ENCODE data around the gene IPMK. TPM values are rescaled to one million over a fixed set of nuclear protein-coding genes. Genes with fewer than 3 reads are reported as not detected.

IPMK gene
- total and polyA plus RNA-seq, 8 donors: 4.7 to 8.1 (median 6.9) TPM

DNA sequence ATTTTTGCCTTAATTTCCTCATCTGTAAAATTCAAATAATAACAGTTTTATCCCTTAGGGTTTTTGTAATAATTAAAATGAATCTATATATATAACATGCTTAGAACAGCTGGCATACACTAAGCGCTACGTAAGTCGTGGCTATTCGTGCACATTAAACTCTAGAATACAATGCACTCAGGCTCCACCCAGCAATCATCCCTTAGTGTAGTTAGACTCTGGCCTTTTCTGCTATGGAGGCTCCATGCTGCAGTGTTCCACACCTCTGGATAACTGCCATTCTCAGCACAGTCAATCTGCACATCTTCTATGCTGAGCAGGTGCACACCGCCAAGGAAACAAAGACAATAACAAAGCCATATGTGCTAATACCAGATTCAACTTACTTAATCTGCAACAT lies 92.9 kb downstream of the IPMK start:
- no peak overlapping the region for H3K4me3 ChIP-seq
- TF ChIP-seq, protein P1, sequence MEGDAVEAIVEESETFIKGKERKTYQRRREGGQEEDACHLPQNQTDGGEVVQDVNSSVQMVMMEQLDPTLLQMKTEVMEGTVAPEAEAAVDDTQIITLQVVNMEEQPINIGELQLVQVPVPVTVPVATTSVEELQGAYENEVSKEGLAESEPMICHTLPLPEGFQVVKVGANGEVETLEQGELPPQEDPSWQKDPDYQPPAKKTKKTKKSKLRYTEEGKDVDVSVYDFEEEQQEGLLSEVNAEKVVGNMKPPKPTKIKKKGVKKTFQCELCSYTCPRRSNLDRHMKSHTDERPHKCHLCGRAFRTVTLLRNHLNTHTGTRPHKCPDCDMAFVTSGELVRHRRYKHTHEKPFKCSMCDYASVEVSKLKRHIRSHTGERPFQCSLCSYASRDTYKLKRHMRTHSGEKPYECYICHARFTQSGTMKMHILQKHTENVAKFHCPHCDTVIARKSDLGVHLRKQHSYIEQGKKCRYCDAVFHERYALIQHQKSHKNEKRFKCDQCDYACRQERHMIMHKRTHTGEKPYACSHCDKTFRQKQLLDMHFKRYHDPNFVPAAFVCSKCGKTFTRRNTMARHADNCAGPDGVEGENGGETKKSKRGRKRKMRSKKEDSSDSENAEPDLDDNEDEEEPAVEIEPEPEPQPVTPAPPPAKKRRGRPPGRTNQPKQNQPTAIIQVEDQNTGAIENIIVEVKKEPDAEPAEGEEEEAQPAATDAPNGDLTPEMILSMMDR (IDR thresholded peaks at IDR 0.05): no peak
- no peaks in the 10 kb centered on the region for H3K9me3 ChIP-seq
- intact Hi-C loops (cut with DNase I): no loop called here
- H3K27me3 ChIP-seq: no peaks in the 10 kb centered on the region
- DNase-seq (no peak), ATAC-seq (no peak)
- H3K36me3 ChIP-seq: no peaks in the 10 kb centered on the region
- no peak overlapping the region for H3K27ac ChIP-seq
- H3K4me1 ChIP-seq: no peaks in the 10 kb centered on the region

DNA sequence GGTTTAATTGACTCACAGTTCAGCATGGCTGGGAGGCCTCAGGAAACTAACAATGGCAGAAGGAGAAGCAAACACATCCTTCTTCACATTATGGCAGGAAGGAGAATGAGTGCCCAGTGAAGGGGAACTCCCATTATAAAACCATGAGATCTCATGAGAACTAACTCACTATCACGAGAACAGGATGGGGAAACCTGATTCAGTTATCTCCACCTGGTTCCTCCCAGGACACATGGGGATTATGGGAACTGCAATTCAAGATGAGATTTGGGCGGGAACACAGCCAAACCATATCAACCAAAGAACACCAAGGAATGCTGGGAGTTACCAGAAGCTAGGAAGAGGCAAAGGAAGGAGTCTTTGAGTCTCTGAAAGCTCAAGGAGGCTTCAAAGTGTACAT lies 94.3 kb downstream of the IPMK start:
- H3K36me3 ChIP-seq: no peaks in the 10 kb centered on the region
- no peak for ATAC-seq
- H3K27me3 ChIP-seq: no peaks in the 10 kb centered on the region
- intact Hi-C loops (cut with DNase I): no loop called here
- H3K4me3 ChIP-seq: no peak overlapping the region
- H3K4me1 ChIP-seq: no peaks in the 10 kb centered on the region
- TF ChIP-seq, protein P1 (IDR thresholded peaks at IDR 0.05): no peak
- no peaks in the 10 kb centered on the region for H3K9me3 ChIP-seq
- H3K27ac ChIP-seq: no peak overlapping the region
- DNase-seq: no peak

DNA sequence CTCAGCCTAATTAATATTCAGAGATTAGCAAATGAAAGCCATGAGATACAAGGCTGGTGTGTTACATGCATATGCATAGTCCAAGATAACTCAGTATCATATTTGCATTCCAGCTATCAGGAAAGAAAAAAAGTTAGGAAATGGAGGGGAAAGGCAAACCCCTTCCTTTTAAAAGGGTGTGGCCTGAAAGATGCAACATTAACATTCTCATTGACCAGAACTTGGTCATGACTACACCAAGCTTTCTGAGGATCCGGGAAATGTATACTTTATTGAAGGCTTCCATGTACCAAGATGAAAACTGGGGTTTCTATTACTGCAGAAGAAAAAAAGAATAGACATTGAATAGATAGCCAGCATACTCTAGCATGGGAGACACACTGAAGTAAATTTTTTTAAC lies 96.5 kb downstream of the IPMK start:
- Histone ChIP-seq H3K4me3 (no peak overlapping the region), H3K27me3 (no peaks in the 10 kb centered on the region), H3K27ac (no peak overlapping the region), H3K36me3 (no peaks in the 10 kb centered on the region), H3K4me1 (no peaks in the 10 kb centered on the region), H3K9me3 (no peaks in the 10 kb centered on the region)
- intact Hi-C loops (cut with DNase I): no loop called here
- TF ChIP-seq, protein P1 (IDR thresholded peaks at IDR 0.05): no peak
- DNase-seq (no peak), ATAC-seq (no peak)

DNA sequence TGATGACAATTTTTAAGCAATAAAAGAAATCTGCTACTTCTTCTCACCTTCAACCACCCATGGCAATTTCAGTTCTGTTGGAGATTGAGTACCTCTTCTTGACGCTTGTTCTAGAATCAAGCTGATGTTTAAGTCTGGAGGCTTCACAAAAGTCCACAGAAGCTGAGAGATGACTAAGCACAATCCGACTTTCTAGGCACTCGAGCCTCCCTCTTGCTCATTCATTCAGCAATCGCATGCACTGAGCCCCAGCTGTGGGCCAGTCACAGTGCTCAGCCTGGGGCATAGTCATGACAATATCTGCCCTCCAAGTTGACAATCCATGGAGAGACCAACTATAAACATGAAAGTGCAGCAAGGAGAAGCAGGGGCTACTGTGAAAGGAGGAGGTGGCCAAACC lies 103.2 kb downstream of the IPMK start:
- peak in 1 of 4 donors; percentile 10 for DNase-seq
- no peaks in the 10 kb centered on the region for H3K9me3 ChIP-seq
- no peaks in the 10 kb centered on the region for H3K4me1 ChIP-seq
- ATAC-seq: no peak
- no peak overlapping the region for H3K4me3 ChIP-seq
- H3K36me3 ChIP-seq: no peaks in the 10 kb centered on the region
- no peak overlapping the region for H3K27ac ChIP-seq
- TF ChIP-seq, protein P1 (IDR thresholded peaks at IDR 0.05): no peak
- intact Hi-C loops (cut with DNase I): no loop called here
- no peaks in the 10 kb centered on the region for H3K27me3 ChIP-seq

DNA sequence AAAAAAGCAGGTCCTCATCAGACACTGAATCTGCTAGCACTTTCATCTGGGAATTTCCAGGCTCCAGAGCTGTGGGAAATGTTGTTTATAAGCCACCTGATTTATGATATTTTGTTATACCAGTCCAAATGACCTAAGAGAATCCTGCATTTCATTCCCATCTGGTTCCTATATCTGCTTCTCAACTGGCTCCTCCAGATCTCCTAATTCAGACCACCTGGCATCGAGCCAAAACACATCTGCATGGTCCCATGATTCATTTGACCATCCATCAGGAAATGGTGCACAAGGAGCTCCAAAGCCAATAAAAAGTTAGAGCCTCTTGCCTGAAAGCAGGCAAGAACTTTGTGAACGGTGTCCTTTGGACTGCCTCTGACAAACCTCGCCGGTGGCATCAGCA lies 108.9 kb downstream of the IPMK start:
- ATAC-seq (no peak), DNase-seq (no peak)
- TF ChIP-seq, protein P1 (IDR thresholded peaks at IDR 0.05): no peak
- no peaks in the 10 kb centered on the region for H3K9me3 ChIP-seq
- no peaks in the 10 kb centered on the region for H3K27me3 ChIP-seq
- no peaks in the 10 kb centered on the region for H3K36me3 ChIP-seq
- no peak overlapping the region for H3K27ac ChIP-seq
- no peaks in the 10 kb centered on the region for H3K4me1 ChIP-seq
- intact Hi-C loops (cut with DNase I): no loop called here
- H3K4me3 ChIP-seq: no peak overlapping the region
